ENCODE measurements around the gene BARX1. TPM values are rescaled to one million over a fixed set of nuclear protein-coding genes. Genes with fewer than 3 reads are reported as not detected.
"Not testable (repeated sequence)": the region's sequence is repeated elsewhere in the genome, so short reads cannot be mapped to it uniquely, and the experiment has no call there.

The BARX1 gene
- total RNA-seq, 1 donor from 2014 or later, result not detected

DNA sequence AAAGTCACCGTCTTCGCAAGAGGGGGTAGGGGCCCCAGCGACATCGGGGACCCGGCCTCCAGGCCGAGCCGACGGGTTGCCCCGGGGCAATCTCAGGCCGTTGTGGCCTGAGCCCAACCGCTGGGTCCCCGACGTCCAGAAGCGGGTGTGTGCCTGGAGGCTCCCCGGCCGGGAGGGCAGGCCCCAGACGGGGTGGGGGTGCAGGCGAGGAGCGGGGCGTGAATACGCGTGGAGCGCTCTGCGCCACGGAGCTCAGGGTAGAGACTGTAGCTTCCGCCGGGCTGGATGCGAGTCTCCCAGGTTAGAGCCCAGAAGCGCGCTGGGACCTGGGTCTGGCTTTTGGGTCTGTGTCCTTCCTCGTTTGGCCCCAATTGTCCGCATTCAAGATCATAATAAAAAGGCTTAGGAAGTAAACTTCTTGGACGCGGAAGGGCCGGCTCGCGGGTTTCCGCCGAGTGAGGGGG is 3.5 kb downstream of the BARX1 start:
- DNase-seq (ENCODE audit: low read depth in 2 of 2), result no peak

DNA sequence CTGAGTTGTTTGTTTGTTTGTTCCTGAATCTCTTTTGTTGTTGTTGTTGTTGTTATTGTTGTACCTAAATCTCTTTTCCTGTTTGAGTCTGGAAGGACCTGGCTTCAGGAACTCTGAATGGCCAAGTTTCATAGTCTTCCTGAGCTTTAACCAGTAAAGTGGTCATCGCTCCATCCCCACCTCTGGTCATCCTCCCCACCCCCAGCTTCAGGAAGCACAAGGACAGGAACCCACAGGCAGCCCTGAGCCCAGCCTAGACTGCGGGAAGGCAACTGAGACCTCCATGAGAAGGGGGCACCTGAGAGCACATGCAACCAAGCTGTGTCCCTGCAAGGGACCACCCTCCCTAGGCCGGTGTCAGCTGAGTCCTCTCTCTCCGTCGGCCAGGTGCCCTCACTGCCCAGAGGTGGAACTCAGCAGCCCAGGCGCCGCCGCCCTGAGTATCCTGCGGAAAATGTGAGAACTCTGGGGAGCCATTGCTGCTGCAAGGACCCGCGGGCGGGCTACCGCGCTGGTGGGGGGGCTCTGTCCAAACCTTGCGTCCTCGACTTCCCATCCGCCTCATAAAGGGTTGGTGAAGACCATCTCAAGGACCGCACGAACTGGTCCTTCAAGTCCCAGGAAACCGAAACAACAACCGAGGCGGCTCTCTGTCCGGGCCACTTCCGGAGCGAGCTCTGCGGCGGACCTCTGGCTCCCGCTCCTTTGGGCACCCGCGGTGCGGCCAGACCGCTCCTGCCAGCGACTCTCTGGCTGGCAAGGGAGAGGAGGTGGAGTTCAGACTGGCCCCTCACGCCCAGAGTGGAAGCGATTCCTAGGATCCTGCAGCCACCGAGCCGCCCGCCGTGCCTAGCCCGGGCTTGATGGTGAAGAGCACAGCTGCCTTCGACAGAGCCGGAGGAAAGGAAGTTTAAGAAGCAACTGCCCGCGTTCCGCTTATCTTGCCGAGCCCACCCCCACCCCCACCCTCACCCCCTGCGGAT is 4.2 kb downstream of the BARX1 start:
- DNase-seq (ENCODE audit: low read depth in 2 of 2), result no peak

DNA sequence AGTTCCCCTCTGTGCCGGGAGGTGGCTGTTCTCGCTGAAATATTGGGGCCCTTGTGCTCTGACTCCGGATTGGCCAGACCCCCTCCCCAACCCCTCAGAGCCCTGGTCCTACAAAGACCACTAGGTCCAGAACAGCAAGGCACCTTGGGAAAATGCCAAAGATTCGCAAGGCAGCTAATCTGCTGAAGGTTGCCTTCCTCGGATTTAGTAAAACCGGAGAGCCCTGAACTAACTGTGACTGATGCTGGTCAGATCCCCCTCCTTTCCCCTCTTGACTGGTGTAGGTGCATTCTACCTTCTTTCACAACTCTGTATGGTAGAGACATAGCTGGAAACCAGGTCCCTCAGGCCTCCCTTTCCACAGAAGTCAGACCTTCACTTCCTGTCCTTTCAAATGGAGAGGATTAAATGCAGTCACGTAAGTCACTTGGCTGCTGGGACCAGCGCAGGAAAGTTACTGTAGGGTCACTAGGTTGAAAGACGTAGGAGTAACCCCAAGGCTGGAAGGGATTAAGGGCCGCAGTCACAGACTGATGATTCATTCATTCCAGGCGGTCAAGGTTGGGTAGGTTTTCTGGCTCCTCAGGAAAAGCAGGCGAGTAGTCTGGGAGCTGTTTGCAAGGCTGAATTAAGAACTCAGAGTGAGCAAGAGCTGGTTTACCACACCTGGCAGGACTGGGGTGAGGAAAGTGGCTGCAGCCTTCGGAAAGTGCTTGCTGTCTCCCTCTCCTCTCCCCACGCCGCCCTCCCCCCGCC is 5.3 kb downstream of the BARX1 start:
- DNase-seq (ENCODE audit: low read depth in 2 of 2), result no peak

DNA sequence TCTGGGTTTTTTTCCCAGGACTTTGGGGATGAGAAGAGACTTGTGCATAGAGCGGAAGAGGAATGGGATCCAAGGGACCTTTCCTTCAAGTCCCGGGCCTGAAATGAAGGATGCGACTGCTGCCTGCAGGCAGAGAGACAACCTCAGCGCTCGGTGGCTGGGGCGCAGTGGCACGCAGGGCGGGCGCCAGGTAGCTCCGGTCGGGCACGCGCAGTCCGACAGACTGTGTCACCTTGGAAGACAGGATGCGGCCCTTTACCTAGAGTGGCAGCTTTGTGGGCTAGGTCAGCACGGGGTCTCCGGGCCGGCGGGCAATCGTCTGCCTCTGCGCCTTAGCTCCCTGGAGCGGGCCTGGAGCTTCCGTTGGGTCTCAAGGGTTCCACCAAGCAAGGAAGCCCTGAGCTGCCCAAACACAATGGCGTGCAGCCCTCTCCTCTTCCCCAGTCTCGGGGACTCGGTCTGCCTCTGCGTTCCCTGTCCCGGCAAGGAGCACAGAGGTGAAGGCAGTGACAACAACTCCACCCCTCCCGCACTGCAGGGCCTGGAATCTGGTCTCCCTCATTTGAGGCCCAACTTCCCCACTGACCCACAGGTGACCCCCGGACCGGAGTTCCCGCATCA is 6.0 kb downstream of the BARX1 start:
- DNase-seq (ENCODE audit: low read depth in 2 of 2), result no peak

DNA sequence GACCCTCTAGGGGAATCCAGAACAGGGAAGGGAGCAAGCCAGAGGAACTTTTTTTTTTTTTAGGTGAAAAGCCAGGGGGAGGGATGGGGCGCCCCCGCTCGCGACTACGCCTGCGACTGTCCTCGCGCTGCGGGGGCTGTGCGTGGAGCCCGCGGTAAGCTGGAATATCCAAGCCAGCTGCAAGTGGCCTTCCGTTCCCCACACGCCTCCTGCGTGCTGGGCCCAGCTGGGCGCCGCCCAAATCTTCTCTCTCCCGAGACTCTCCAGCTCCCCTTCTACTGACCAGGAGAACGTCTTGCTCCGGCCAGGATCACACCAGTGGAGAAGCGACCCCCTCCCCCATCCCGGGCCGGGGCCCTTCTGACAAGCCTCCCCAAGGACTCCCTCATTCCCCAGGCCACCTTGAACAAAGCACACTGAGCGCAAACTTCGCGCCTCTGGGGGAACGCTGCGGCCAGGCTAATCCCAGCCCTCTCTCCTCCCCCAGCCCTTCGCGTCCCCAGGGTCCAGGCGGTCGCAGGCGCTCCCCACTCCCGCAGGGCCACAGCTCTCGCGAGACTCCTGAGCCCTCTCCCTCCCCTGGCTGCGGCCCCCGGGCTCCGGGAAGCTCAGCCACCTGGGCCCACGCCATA is 6.6 kb downstream of the BARX1 start:
- no peak for DNase-seq (ENCODE audit: low read depth in 2 of 2)

DNA sequence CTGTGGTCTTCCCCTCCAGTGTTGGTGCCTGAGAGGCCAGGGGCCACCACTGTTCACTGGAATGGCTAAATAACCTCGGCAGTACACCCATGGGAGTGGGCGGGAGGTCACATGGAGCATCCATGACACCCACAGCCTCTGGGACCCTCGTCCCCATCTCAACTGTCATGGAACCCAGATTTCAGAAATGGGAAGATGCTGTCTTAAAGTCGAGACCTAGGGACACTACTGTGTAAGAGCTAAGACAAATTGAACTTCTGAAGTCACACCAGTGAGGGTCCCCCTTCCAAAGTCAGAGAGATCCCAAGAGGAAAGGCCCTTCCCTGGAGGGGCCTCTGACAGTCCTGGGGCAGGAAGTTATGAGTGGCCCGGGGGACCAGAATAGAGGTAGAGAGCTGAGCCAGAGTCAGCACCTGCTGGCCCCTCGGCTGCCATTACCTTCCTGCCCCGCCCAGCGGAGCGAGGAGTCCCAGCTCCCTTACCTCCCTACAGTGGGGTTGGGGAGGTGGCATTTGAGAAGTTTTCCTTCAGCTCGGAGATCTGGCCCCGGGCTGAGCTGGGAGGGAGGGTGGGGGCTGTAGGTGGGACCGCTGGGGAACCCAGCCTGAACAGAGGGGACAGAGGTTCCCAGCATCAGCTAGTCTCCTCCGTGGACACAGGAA is 7.6 kb downstream of the BARX1 start:
- no peak for DNase-seq (ENCODE audit: low read depth in 2 of 2)

DNA sequence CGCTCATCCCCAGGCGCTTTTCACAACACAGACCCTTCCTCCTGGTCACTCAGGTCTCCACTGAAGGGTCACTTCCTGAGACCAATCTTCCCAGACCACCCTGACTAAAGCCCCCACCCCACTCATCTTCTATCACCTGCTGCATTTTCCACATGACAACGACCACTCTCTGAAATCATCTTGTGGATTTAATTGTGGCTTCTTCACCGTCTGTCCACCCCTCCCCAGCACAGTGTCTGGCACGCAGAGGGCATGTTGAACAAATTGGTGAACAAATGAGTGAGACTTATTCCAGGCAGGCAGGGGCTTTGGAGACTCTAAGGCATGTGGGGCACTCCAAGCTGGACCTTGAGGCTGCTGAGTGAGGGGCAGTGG is 8.8 kb downstream of the BARX1 start:
- DNase-seq (ENCODE audit: low read depth in 2 of 2), result no peak

DNA sequence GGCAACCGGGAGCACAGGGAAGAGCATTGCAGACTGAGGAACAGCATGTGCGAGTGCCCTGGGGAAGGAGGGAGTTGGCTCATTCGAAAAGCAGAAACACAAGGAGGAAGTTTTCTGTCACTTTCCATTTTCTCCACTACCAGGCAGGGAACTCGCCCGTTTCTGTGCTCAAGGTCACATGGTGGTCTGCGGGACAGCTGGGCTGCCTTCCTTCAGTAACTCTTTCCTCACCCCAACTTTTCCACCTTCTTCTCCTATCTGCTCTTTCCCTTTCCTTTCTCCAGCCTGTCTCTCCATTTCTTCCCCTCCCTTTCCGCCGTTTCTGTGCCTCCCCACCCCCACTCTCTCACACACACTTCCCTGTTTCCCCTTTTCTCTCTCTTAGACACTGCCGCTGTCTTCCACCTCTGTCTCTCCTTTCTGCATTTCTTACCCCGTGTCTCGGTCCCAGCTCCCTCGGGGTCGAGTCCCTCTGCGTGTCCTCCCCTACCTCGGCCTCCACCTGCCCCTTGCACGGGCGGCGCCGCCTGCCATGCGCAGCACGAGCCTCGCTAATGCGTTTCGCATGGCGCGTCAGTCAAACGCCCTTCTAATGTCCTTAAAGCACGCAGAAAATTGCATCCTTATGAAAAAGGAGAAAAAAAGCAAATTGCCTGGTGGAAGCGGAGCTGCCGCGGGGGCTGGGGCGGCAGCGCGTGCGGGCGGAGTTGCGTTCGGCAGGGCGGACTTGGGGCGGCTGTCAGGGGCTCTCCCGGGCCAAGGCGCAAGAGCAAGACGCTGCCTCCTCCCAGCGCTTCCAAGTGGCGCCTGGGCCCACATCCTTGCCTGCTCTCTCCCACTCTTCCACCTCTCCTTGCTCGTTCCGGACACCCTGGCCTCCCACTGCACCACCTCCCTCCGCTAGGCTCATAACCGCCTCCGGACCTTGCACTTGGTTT is 9.5 kb downstream of the BARX1 start:
- DNase-seq (ENCODE audit: low read depth in 2 of 2), result no peak

DNA sequence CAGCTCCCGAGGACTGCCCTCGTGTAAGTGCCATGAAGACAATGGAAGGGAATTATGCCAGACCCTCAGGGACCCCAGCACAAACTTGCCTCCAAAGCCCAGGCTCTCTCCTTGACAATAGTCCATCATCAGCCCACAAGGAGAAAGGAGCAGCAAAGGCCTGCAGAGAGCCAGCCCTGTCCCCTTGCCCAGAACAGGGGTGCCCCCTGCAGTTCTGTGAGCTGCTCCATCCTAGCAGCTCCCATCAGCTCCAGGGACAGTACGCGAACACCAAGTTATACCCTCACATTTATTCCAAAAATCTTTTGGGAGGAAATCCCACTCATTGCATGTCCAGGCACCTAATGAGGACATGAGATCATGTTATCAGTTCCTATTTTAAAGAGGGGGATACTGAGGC is 11.1 kb downstream of the BARX1 start:
- DNase-seq (ENCODE audit: low read depth in 2 of 2), result no peak

DNA sequence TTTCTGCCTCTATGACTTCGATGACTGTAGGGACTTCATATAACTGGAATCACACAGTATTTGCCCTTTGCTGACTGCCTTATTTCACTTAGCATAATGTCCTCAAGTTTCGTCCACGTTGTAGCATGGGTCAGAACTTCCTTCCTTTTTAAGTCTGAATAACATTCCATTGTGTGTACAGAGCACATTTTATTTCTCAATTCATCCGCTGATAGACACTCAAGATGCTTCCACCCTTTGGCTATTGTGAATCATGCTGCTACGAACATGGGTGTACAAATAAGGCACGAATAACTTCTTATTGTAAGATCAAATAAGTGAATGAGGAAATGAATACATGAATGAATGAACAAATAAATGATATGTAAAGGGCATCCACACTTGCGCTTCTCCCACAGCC is 13.0 kb downstream of the BARX1 start:
- DNase-seq (ENCODE audit: low read depth in 2 of 2), result peak in 1 of 2 donors; percentile 28

DNA sequence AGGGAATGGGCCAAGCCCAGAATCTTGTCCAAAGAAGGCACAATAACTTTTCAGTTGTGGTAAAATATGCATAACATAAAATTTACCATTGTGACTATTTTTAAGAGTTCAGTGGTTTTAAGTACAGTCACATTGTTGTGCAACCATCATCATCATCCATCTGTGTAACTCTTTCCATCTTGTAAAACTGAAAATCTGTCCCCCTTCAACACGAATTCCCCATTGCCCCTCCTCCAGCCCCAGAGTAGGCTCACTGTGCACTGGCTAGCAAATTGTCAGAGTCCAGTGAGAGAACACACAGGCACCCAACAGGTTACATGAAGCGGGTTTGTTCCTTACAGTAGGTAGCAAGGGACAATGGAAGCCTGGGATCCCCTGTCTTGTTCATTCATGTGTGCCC is 13.7 kb downstream of the BARX1 start:
- no peak for DNase-seq (ENCODE audit: low read depth in 2 of 2)

DNA sequence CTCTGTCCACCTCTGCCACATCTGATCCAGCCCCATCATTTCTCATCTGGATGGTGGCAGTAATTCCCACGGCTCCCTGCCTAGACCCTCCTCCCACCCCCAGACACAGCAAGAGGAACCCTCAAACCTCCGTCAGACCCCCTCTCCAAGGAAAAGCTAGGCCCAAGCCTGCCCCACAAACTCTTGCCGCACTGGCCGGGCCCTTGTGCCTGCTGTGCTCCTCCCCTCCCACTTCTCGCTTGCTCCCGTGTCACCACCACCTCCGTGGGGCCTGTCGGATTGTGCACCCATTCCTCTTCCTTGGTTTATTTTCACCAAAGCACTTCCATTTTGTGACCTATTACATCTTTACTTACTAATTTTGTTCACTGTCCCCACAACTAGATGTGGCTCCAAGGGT is 14.2 kb downstream of the BARX1 start:
- no peak for DNase-seq (ENCODE audit: low read depth in 2 of 2)

DNA sequence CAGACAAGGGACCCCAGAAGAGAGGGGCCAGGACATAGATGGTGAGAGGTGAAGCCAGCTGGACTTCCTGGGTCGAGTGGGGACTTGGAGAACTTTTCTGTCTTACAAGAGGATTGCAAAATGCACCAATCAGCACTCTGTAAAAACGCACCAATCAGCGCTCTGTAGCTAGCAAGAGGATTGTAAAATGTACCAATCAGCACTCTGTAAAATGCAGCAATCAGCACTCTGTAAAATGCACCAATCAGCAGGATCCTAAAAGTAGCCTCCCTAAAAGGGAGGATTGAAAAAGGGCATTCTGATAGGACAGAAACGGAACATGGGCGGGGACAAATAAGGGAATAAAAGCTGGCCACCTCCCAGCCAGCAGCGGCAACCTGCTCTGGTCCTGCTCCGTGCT is 15.6 kb downstream of the BARX1 start:
- DNase-seq (ENCODE audit: low read depth in 2 of 2), result not testable (repeated sequence)

DNA sequence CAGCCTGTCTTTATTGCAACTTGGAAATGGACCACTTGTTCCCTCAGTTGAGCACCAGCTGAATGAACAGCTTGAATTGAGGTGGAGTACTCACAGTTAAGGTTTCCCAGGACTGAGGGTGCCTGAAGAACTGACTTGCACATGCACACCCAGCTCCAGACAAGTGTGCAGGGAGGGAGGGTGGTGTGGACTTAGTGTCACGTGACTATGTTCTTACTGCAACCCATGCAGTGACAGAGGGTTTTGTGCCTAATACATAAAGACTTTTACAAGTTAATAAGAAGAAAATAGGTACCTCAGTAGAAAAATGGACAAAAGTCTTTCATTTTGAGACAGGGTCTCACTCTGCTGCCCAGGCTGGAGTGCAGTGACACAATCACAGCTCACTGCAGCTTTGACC is 18.0 kb downstream of the BARX1 start:
- no peak for DNase-seq (ENCODE audit: low read depth in 2 of 2)

DNA sequence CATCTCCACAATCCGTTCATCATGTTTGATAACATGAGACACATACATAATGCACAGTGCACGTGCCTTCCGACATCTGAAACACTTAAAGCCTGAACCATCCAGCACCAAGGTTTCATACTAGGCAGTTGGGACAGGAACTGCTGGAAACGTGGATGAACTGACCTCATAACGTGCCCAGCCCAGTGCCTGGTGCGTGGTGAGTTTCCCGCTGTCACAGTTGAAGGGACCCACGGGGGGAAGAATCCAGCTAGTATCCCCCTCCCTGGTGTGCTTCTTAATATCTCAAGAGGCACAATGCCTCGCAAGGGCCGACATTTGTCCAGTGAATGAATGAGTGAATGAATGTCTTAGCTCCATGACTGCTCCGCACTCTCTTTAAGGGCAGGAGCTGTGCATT is 23.2 kb downstream of the BARX1 start:
- DNase-seq (ENCODE audit: low read depth in 2 of 2), result no peak

DNA sequence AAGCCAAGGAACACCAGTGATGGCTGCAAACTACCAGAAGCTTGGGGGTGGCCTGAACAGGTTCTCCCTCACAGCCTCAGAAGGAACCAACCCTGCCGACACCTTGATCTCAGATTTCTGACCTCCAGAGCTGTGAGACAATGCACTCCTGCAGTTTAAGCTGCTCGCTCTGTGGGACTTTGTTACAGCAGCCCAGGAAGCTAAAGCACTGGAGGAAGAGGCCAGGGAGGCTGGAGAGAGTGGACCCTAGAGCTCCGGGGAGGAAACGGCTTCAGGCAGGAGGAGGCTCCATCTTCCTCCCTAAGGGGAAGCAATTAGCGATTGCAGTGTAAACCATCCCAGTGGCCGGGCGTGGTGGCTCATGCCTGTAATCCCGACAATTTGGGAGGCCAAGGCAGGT is 25.1 kb downstream of the BARX1 start:
- DNase-seq (ENCODE audit: low read depth in 2 of 2), result no peak

DNA sequence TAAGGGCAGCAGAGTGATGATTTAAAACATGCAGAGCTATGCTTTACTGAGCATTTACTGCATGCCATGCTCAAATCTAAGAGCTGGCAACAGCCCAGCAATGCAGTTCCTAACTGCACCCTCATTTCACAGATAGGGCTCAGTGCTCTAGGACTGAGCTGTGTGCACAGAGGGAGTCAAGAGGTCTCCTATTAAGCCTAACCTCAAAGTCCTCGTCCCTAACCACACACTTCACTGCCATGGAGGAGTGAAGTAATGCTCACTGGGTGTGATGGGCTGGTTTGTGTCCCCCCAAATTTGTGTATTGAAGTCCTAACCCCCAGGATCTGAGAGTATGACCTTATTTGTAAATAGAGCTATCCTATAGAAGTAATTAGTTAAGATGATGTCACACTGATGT is 25.9 kb downstream of the BARX1 start:
- DNase-seq (ENCODE audit: low read depth in 2 of 2), result no peak

DNA sequence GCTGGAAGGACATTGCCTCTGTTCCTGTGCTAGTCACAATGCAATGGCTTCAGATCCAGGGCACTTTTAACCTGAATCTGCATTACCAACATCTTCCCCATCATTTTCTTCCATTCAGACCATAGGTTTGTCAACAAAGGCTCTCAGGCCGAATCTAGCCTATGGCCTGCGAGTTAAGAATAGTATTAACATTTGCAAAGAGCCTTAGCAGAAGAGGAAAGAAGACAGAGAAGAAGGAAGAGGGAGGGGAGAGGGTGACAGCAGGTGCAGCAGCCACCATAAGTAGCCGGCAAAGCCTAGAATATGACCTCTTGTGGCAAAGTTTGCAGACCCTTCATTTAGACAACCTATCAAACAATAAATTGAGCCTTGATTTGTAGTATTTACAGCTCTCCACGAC is 32.6 kb downstream of the BARX1 start:
- no peak for DNase-seq (ENCODE audit: low read depth in 2 of 2)

DNA sequence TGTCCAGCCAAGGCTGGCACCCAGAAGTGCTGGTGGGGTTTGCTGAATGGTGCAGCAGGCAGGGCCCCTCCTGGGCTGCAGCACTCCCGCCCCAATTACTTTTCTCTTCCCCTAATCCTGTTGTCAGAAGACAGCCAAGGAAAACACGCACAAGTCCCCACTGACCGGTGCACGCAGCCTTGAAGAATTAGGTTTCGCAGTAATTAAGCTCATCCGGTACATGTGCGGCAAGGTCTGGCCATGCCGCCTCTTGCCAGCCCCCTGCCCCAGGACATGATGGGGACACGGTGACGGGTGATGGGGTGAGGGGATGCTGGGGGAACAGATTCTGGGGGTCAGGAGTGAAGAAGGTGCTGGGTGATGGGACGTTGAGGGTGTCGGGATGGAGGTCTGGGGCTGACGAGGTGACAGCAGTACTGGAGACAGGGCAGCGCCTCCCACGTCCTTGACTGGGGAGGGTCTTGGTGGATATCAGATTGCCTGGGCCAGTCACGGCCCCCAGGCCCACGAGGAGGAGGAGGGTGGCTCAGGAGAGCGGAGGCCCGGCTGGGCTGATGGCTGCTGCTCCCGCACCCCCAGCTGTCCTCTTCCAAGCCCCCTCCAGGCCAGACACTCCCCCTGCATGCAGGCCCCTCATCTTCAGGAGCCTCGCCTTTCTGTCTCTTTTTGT is 34.9 kb downstream of the BARX1 start:
- no peak for DNase-seq (ENCODE audit: low read depth in 2 of 2)

DNA sequence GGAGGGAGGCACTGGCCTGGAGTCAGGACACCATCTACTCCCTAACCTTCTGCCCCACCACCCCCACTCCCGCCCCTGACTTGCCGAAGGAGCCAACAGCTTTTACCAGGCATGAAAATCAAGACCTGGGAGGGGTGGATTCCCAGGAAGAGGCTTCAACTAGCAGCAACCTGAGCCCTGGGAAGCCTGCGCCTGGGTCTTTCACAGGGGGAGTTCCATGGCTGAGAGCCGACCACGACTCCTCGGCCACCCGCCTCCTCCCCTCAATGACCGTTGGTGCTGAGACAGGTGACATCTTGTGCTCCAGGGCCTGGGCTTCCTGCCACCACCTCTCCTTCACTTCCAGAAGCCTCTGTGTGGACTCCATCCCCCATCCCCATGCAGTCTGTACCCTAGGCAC is 37.1 kb downstream of the BARX1 start:
- DNase-seq (ENCODE audit: low read depth in 2 of 2), result no peak

Measured in lung microvascular endothelial cell (primary cell).